ENCODE data around the gene STXBP3. TPM values are rescaled to one million over a fixed set of nuclear protein-coding genes. Genes with fewer than 3 reads are reported as not detected.

Gene STXBP3
- total RNA-seq, 1 experiment from 2014 or later = 34.1 TPM

- Mint-ChIP-seq H3K27me3 (ENCODE audit: low read depth) (no peaks in the 10 kb centered on the region; the same call in 1 of the 2 replicates), H3K27ac (no peak overlapping the region), H3K4me3 (no peak overlapping the region), H3K36me3 (ENCODE audit: insufficient read depth in 1 of 3, low read depth in 3 of 3) (no peaks in the 10 kb centered on the region; a peak in 1 of 7 replicates), H3K4me1 (peaks cover 7 to 9% of the 10 kb centered on the region in 2 experiments), H3K9me3 (no peaks in the 10 kb centered on the region)
- no peak overlapping the region for H3T11ph ChIP-seq (ENCODE audit: low read length)
- H3K18ac ChIP-seq (ENCODE audit: insufficient read length, low read depth, low read length) = no peak overlapping the region
- H4K20me1 ChIP-seq (ENCODE audit: control insufficient read depth, insufficient read depth, insufficient read length) = no peaks in the 10 kb centered on the region
- H4K5ac ChIP-seq (ENCODE audit: insufficient read length, low read depth, low read length) = no peak overlapping the region
- H3K23me2 ChIP-seq (ENCODE audit: insufficient read length, low read depth, low read length, poor library complexity, severe bottlenecking) = no peaks in the 10 kb centered on the region
- H2BK120ac ChIP-seq (ENCODE audit: low read depth, low read length, poor library complexity, severe bottlenecking) = no peak overlapping the region
- no peak overlapping the region for H2BK12ac ChIP-seq (ENCODE audit: insufficient read length, low read depth, low read length)
- H2BK5ac ChIP-seq (ENCODE audit: insufficient read length, low read length) = no peak overlapping the region
- no peak overlapping the region for H2AK5ac ChIP-seq (ENCODE audit: insufficient read length, low read length)
- DNase-seq = no peak
- H3K23ac ChIP-seq (ENCODE audit: insufficient read length, low read depth, low read length) = no peak overlapping the region
- no peak overlapping the region for H2AFZ ChIP-seq (ENCODE audit: low read length)
- no peaks in the 10 kb centered on the region for H3K27me3 ChIP-seq (ENCODE audit: insufficient read depth, low read length)
- no peak overlapping the region for H3K14ac ChIP-seq (ENCODE audit: insufficient read depth, low read length)
- H4K91ac ChIP-seq (ENCODE audit: insufficient read length, low read depth, low read length) = no peak overlapping the region
- TF ChIP-seq CTCF (conservative IDR thresholded peaks at IDR 0.05) = no peak
- H3K9me3 ChIP-seq (ENCODE audit: control insufficient read depth, low read depth, low read length) = no peaks in the 10 kb centered on the region
- H3K4me1 ChIP-seq (ENCODE audit: insufficient read depth, low read length) = no peaks in the 10 kb centered on the region
- H2BK20ac ChIP-seq (ENCODE audit: low read depth, low read length, poor library complexity, severe bottlenecking) = no peak overlapping the region
- H3K4ac ChIP-seq (ENCODE audit: low read depth, low read length) = no peak overlapping the region
- no peak overlapping the region for H3K9ac ChIP-seq (ENCODE audit: extremely low read depth, insufficient read length, low read length)
- H2BK15ac ChIP-seq (ENCODE audit: low read depth, low read length) = no peak overlapping the region
- no peaks in the 10 kb centered on the region for H3K79me2 ChIP-seq (ENCODE audit: insufficient read depth, low read length)
- no CpG with 5 or more reads among the region's 1 CpG for WGBS (ENCODE audit: extremely low coverage, insufficient read length, low lambda C conversion rate)
- H3K27ac ChIP-seq (ENCODE audit: insufficient read length, low read depth, low read length) = no peak overlapping the region
- no peak overlapping the region for H3K4me2 ChIP-seq (ENCODE audit: insufficient read depth, insufficient read length, low read length)
- no peak overlapping the region for H4K8ac ChIP-seq (replicated peaks; ENCODE audit: insufficient read length, low read depth, low read length)
- no peak overlapping the region for H3K56ac ChIP-seq (ENCODE audit: insufficient read length, low read depth, low read length)
- no peaks in the 10 kb centered on the region for H3K79me1 ChIP-seq (ENCODE audit: insufficient read depth, low read depth, low read length, poor library complexity, severe bottlenecking)
Observed at GRCh38 chr1:108847494-108847893, 101.0 kb downstream of the STXBP3 start.
